T1000 (cell line): ENCODE results near the gene DENND4C.
"Not testable (repeated sequence)": the region's sequence is repeated elsewhere in the genome, so short reads cannot be mapped to it uniquely, and the experiment has no call there.

Experiments used
- DNase-seq: peaks from one replicate; lab custom pipeline; 2025; ENCODE audit warnings: mixed read lengths; lab: John Stamatoyannopoulos, UW

DENND4C gene

GRCh38 chr9:19372567-19372966 lies 142.1 kb downstream of the DENND4C start:
- DNase-seq = no peak

- DNase-seq = no peak
Measured at GRCh38 chr9:19373527-19373926, 143.0 kb downstream of the DENND4C start.

DNA sequence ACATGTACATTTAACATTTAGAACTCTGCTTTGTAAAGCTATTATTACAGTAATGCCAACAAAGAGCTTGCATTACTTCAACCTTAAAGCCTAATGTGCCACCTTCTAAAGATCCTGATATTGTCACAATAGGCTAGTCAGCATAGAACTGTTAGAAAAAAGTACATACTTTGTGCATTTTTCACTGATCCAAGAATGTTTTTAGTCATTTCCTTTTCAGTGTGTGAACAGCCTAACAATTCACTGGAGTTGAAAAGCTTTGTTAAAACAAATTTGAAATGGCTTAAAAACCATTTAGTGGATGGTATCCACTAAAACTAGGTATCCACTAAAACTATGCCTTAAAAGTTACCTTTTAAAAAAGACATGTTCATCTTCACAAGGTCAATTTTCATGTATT lies 145.0 kb downstream of the DENND4C start:
- DNase-seq = no peak

DNA sequence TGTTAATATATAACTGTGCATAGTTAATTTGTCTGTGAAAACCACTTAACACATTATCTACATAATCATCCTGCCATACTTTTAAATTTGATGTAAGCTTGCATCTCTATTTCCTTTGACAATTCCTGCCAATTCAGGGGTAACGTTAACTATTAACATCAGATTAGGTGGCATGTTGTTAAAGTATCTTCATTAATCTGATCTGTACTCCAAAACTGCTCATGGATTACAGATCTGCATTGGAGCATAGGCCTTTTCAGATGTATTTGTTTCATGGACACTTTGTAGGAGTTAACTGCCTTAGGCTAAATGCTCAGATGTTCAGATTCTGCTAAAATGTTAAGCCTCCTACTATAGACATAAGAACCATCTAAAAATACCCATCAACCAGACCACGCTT lies 146.4 kb downstream of the DENND4C start:
- DNase-seq = no peak

DNA sequence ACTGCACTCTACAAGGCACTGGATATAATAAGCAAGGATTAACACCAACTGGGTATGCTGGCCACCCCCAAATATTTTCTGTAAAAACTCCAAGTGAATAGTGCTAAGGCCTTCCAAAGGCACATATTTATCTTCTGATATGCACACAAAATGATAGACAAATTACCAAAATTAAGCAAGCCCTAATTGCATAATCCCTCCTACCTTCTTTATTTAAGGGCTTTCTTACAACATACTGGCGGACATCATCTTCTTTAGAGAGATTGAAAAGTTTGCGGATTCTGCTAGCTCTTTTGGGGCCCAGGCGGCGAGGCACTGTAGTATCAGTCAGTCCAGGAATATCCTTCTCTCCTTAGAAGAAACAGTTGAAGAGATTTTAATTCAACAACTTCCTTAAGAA lies 147.7 kb downstream of the DENND4C start:
- DNase-seq = no peak

- DNase-seq = no peak
Measured at GRCh38 chr9:19378647-19379046, 148.2 kb downstream of the DENND4C start.

- no peak for DNase-seq
Measured at GRCh38 chr9:19379283-19379682, 148.8 kb downstream of the DENND4C start.

DNA sequence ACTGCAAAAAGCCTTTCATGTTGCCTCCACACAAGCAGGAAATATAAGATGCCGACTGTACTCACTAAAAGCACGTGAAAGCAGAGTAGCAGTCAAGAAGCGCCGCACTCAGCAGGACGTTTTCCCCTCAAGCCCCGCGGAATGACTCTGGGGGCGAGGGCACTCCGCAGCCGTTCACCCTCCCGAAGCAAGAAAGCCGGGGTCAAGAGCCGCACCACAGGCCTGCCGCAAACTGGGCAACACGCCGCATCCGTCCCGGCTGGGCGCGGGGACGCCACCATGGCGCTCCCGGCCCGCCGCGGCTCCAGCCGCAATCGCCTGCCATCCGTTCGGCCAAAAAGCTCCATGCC lies 149.2 kb downstream of the DENND4C start:
- no peak for DNase-seq

- DNase-seq = no peak
Measured at GRCh38 chr9:19380826-19381075, 150.3 kb downstream of the DENND4C start.

- no peak for DNase-seq
Measured at GRCh38 chr9:19381656-19382055, 151.2 kb downstream of the DENND4C start.

DNA sequence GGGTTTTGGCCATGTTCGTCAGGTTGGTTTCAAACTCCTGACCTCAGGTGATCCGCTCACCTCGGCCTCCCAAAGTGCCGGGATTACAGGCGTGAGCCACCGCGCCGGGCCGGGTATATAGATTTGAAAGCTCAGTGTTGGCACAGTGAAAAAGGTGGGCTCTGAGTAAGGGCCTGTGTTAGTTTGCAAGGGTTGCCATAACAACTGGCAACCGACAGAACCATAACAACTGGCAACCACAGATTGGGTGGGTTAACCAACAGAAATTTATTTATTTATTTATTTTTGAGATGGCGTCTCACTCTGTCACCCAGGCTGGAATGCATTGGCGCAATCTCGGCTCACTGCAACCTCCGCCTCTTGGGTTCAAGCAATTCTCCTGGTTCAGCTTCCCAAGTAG lies 154.7 kb downstream of the DENND4C start:
- not testable (repeated sequence) for DNase-seq

- DNase-seq = no peak
Measured at GRCh38 chr9:19385786-19386501, 155.5 kb downstream of the DENND4C start.

- DNase-seq = no peak
Measured at GRCh38 chr9:19386502-19387044, 156.1 kb downstream of the DENND4C start.

- no peak for DNase-seq
Measured at GRCh38 chr9:19387317-19387716, 156.8 kb downstream of the DENND4C start.

GRCh38 chr9:19389539-19389938 lies 159.0 kb downstream of the DENND4C start:
- not testable (repeated sequence) for DNase-seq

- no peak for DNase-seq
Measured at GRCh38 chr9:19397845-19398244, 167.4 kb downstream of the DENND4C start.

DNA sequence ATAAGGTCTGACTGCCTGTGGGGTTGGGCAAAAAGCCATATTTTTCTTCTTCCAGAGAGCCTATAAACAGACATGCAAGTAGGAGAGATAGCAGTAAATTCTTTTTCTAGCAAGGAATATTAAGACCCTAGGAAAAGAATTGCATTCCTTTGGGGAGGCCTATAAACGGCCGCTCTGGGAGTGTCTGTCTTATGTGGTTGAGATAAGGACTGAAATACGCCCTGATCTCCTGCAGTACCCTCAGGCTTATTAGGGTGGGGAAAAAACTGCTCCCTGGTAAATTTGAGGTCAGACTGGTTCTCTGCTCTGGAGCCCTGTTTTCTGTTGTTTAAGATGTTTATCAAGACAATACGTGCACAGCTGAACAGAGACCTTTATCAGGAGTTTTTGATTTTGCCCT lies 172.7 kb downstream of the DENND4C start:
- DNase-seq = not testable (repeated sequence)

DNA sequence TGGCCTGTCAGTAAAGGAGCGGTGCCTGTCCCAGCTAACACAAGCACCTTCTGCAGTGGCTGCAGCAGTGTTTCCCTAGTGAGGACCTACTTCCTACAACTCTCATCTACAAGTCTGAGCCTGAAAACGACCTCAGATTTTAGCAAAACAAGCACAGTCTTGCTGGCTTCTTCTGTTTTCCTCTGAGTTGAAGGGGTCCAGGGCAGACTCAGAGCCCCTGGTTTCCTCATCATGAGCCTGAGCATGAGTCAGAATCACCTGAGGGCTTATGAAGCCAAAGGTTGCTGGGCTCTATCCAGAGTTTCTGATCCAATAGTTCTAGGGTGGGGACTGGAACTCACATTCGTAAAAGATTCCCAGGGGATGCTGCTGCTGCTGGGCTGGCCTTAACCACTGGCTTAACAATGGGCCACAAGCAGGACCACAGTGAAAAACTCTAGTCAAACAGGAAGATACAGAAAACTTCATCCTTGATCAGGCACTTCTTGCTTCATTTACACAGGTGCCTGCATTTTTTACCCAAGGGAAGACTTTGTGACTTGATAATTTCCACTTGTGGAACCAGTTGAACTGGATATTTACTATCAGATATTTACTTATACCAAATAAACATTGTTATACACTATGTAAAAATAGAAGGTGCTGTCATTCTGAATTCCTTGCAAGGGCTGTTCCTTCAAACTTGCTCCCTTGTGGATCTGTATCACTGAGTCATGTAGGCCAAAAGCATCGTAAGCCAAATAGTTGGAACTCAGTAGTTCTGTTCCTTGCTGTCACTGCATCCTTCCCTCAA lies 174.0 kb downstream of the DENND4C start:
- no peak for DNase-seq

GRCh38 chr9:19405771-19406170 lies 175.3 kb downstream of the DENND4C start:
- no peak for DNase-seq

DNA sequence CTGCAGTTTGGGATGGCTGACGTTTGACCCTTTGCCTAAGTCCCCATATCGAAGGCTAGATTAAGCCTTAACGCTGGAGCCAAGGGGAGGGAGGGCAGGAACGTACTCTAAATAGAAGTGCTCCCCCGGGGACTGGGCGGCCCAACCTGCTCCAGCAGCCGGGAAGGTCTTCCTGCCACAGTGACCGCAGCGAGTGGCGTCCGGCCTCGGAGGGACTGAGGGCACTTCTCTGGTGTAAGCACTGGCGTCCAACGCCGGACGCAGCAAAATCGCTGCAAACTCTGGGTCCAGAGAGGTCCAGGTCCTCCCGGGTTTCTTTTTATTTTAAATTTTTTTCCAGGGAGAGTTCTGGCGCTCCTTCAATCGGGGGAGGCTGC lies 177.8 kb downstream of the DENND4C start:
- DNase-seq = no peak

DNA sequence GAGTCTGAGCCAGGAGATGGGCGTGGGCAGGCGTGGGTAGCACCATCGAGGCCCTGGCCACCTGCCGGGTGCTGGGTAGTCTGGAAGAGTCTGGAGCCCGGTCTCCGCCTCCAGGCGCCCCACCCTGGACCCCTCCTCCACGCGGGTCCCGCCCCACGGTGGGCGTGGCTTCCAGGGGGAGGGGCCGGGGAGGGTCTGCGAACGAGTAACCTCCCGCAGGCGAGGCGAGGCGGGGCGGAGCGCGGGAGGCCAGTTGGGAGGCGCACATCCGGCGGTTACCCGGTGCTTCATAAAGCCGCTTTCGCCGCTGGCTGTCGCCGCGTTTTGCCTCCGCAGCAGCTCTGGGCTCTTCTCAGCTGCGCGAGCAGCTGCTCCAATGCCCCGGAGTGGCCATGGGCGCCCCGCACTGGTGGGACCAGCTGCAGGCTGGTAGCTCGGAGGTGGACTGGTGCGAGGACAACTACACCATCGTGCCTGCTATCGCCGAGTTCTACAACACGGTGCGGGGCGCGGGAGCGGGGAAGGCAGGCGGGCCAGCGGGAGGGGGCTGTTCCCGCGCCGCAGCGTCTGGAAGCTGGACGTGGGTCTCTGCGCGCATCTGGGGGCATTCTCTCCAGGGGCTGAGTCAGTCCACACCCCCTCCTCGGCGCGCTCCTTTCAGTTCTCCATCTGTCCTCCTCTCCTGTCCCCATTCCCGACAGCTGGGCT lies 178.4 kb downstream of the DENND4C start, which contains the start of gene ACER2:
ACER2 (plus strand) TSS at position 317 of the 708 bp plus-strand sequence; CDS start at position 393, 76 bp downstream.
- DNase-seq = peak; percentile 79

DNA sequence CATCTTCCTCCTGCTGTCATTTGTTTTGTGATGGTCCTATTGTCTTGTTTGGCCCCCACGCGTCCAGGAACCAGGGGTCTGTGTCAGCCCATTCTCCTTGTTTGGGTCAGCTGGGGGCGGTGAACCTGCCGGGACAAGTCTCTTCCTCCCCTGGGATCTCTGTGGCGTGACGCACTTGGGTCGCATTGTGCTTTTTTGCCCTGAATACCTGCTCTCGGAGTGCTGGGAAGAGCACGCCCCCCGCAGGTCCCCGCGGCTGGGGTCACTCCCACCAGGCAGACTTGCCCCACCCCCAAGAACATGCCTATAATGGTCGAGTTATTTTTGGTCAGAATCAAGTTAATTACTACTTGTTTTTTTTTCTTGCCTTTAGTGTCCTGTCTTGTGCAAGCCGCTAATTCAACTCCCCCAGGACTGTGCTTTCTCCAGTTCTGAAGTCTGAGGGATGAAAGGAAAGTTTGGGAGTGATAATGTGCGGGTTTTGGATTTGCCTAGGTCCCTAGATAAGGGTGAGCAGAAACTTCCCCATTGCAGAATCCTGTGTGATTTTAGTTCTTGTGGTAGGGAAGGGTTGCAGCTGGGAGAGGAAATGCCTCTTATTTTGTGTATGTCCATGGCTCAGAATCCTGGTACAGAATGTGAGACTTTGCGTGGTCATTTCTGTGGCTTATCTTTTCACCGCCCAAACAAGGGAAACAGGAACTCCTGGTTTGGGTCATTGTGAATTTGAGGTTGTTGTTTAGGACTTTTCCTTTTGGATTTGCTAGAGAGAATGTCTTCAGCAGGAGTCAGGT lies 179.1 kb downstream of the DENND4C start:
- DNase-seq = no peak
